Liver (tissue), 9 donors: ENCODE measurements around the gene GABBR2. TPM values are rescaled to one million over a fixed set of nuclear protein-coding genes. Genes with fewer than 3 reads are reported as not detected.

Experiments
- DNase-seq: peaks from one replicate; pipeline ENCODE4 v3.0.0-alpha.2; 2017; ENCODE audit warnings: low spot score
- H3K27ac ChIP-seq, 2 donors: one replicate each; pipeline ENCODE4 v1.7.0; 2013; ENCODE audit warnings: inconsistent platforms in 2 of 2, low read length in 2 of 2, control low read depth in 1 of 2, low read depth in 1 of 2, mild to moderate bottlenecking in 1 of 2
- H3K27me3 ChIP-seq, 4 donors: one replicate each; pipeline versions ENCODE4 v1.6.1 to v1.7.0; 2013; ENCODE audit warnings: low read length in 3 of 4, inconsistent platforms in 1 of 4, mild to moderate bottlenecking in 1 of 4, moderate library complexity in 1 of 4; ENCODE audit not compliant: control insufficient read depth in 4 of 4, insufficient read depth in 4 of 4
- H3K36me3 ChIP-seq, 4 donors: one replicate each; pipeline versions ENCODE4 v1.6.1 to v1.7.0; 2013; ENCODE audit warnings: low read length in 3 of 4, mild to moderate bottlenecking in 3 of 4, low read depth in 1 of 4, moderate library complexity in 1 of 4; ENCODE audit not compliant: control insufficient read depth in 4 of 4, insufficient read depth in 3 of 4
- H3K4me1 ChIP-seq, 4 donors: one replicate each; pipeline versions ENCODE4 v1.6.1 to v1.7.0; 2013; ENCODE audit warnings: low read length in 3 of 4, mild to moderate bottlenecking in 3 of 4, moderate library complexity in 1 of 4; ENCODE audit not compliant: control insufficient read depth in 4 of 4, insufficient read depth in 4 of 4
- H3K4me3 ChIP-seq, 3 donors: one replicate each; pipeline versions ENCODE4 v1.6.1 to v1.7.0; 2013; ENCODE audit warnings: low read length in 3 of 3, control low read depth in 1 of 3, low read depth in 1 of 3, mild to moderate bottlenecking in 1 of 3
- H3K9ac ChIP-seq, 2 donors: one replicate each; pipeline ENCODE4 v1.7.0; 2013; ENCODE audit warnings: low read length in 2 of 2, mild to moderate bottlenecking in 2 of 2, moderate library complexity in 2 of 2, control low read depth in 1 of 2, low read depth in 1 of 2
- H3K9me3 ChIP-seq, 4 donors: one replicate each; pipeline versions ENCODE4 v1.6.1 to v1.7.0; 2013; ENCODE audit warnings: low read length in 3 of 4; ENCODE audit not compliant: control insufficient read depth in 4 of 4
- ATF3 ChIP-seq: IDR thresholded peaks from 2 replicates; pipeline ENCODE4 v1.6.1; 2016; ENCODE audit warnings: antibody characterized with exemption
- EGR1 ChIP-seq, 2 donors: IDR thresholded peaks; 2 replicates each; pipeline ENCODE4 v1.6.1; 2016 to 2018; ENCODE audit warnings: antibody characterized with exemption in 2 of 2, low read depth in 2 of 2
- FOXA1 ChIP-seq: IDR thresholded peaks from 2 replicates; pipeline ENCODE4 v1.6.1; 2016; ENCODE audit warnings: antibody characterized with exemption
- FOXA2 ChIP-seq: IDR thresholded peaks from 2 replicates; pipeline ENCODE4 v1.6.1; 2016; ENCODE audit warnings: antibody characterized with exemption
- GABPA ChIP-seq, 2 donors: IDR thresholded peaks in 1 of 2; conservative IDR thresholded peaks in 1 of 2; 2 replicates each; pipeline ENCODE4 v1.6.1; 2016; ENCODE audit warnings: antibody characterized with exemption in 2 of 2, mild to moderate bottlenecking in 1 of 2, moderate library complexity in 1 of 2
- HNF4A ChIP-seq, 2 donors: conservative IDR thresholded peaks; 2 replicates each; pipeline ENCODE4 v1.6.1; 2016; ENCODE audit warnings: antibody characterized with exemption in 2 of 2, mild to moderate bottlenecking in 2 of 2
- JUND ChIP-seq, 2 donors: IDR thresholded peaks; 2 replicates each; pipeline ENCODE4 v1.6.1; 2016; ENCODE audit warnings: antibody characterized with exemption in 2 of 2
- NR2F2 ChIP-seq: IDR thresholded peaks from 2 replicates; pipeline ENCODE4 v1.6.1; 2016; ENCODE audit warnings: antibody characterized with exemption
- RAD21 ChIP-seq, 2 donors: IDR thresholded peaks; 2 replicates each; pipeline ENCODE4 v1.6.1; 2016; ENCODE audit warnings: antibody characterized with exemption in 2 of 2, mild to moderate bottlenecking in 2 of 2
- RXRA ChIP-seq, 2 donors: IDR thresholded peaks; 2 replicates each; pipeline ENCODE4 v1.6.1; 2017 to 2018; ENCODE audit warnings: antibody characterized with exemption in 2 of 2, mild to moderate bottlenecking in 1 of 2
- SP1 ChIP-seq: IDR thresholded peaks from 2 replicates; pipeline ENCODE4 v1.6.1; 2018; ENCODE audit warnings: antibody characterized with exemption, mild to moderate bottlenecking
- TAF1 ChIP-seq: conservative IDR thresholded peaks from 2 replicates; pipeline ENCODE4 v1.6.1; 2016; ENCODE audit warnings: antibody characterized with exemption, mild to moderate bottlenecking
- YY1 ChIP-seq: IDR thresholded peaks from 2 replicates; pipeline ENCODE4 v1.6.1; 2016; ENCODE audit warnings: antibody characterized with exemption, mild to moderate bottlenecking
- ZBTB33 ChIP-seq: IDR thresholded peaks from 2 replicates; pipeline ENCODE4 v1.6.1; 2016; ENCODE audit warnings: antibody characterized with exemption
- WGBS: extraction: QIAGEN DNeasy Blood & Tissue Kit; methylation state at CpG from one replicate; pipeline ENCODE4 v1.1.7; 2013; 5-methylcytosine and 5-hydroxymethylcytosine counted together
- polyA plus RNA-seq, 2 donors: library from polyadenylated mRNA; stranded (reverse) in 1 of 2; unstranded in 1 of 2; fragments of 200-250 nt in 1 of 2; fragments of >200 nt in 1 of 2; fragmentation: Nextera tagmentation in 1 of 2; extraction: Ambion mirVana in 1 of 2; gene quantifications; one replicate each; pipeline versions ENCODE4 v1.2.1 to v1.2.3, GENCODE V29; 2013 to 2015
- total RNA-seq, 2 donors: library from RNA; depleted of rRNA; stranded (reverse); fragments of >200 nt; gene quantifications; one replicate each; pipeline ENCODE4 v1.2.3, GENCODE V29; 2014
- TF ChIP-seq, protein P1 (sequence below): IDR thresholded peaks from 2 replicates; pipeline ENCODE4 v1.6.1; 2016; ENCODE audit warnings: antibody characterized with exemption, mild to moderate bottlenecking
- TF ChIP-seq, protein P2 (sequence below): fragments of 150-350 bp; IDR thresholded peaks from 2 replicates; pipeline ENCODE4 v1.5.1; 2017; ENCODE audit warnings: improper control_type of control experiment, low read depth, low read length; ENCODE audit not compliant: missing input control
- donor health status: healthy.
- donor health status: healthy.
- donor health status: healthy.
- donor health status: healthy.
- donor health status: healthy.

Gene GABBR2
- total and polyA plus RNA-seq, 4 donors = 0.03 to 0.23 (median 0.08) TPM; not detected in 1

DNA sequence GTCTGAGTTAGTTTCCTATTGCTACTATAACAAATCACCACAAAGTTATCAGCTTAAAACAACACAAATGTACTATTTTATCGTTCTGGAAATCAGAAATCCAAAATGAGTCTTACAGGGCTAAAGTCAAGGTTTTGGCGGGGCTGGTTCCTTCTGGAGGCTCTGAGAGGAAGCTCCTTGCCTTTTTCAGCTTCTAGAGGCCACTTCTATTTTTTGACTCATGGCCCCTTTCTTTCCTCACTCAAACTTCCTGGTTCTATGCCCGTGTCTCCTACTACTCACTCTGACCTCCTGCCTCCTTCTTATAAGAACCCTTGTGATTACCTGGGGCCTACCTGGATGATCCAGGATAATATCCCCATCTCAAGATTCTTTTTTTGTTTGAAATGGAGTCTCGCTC, 48.2 kb downstream of the GABBR2 start (continued):
- no peak for TF ChIP-seq NR2F2
- no peak for TF ChIP-seq JUND (IDR thresholded peaks at IDR 0.05)
- TF ChIP-seq, protein P1, sequence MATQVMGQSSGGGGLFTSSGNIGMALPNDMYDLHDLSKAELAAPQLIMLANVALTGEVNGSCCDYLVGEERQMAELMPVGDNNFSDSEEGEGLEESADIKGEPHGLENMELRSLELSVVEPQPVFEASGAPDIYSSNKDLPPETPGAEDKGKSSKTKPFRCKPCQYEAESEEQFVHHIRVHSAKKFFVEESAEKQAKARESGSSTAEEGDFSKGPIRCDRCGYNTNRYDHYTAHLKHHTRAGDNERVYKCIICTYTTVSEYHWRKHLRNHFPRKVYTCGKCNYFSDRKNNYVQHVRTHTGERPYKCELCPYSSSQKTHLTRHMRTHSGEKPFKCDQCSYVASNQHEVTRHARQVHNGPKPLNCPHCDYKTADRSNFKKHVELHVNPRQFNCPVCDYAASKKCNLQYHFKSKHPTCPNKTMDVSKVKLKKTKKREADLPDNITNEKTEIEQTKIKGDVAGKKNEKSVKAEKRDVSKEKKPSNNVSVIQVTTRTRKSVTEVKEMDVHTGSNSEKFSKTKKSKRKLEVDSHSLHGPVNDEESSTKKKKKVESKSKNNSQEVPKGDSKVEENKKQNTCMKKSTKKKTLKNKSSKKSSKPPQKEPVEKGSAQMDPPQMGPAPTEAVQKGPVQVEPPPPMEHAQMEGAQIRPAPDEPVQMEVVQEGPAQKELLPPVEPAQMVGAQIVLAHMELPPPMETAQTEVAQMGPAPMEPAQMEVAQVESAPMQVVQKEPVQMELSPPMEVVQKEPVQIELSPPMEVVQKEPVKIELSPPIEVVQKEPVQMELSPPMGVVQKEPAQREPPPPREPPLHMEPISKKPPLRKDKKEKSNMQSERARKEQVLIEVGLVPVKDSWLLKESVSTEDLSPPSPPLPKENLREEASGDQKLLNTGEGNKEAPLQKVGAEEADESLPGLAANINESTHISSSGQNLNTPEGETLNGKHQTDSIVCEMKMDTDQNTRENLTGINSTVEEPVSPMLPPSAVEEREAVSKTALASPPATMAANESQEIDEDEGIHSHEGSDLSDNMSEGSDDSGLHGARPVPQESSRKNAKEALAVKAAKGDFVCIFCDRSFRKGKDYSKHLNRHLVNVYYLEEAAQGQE = no peak
- no peak for TF ChIP-seq GABPA (IDR thresholded peaks at IDR 0.05 in 1 of 2, conservative IDR thresholded peaks at IDR 0.05 in 1 of 2)
- no peak for TF ChIP-seq FOXA1

DNA sequence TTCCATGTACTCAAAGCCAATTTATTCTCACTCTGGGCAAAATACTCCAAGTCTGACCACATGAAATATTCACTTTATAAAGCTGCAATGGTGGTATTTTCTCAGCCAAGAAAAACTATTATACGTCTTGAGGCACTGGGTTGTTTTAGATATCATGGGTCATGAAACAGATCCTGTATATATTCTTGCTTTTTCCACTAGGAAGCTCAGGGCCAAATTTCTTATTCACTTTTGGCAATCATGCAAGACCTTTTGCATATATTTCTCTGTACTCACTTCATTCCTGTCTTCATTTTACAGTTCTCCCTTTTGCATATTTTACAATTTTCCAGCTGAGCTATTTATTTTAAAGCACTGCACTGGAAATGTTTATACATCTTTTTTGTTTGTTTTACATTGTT, 49.8 kb downstream of the GABBR2 start:
- TF ChIP-seq ATF3 (no peak), SP1 (no peak), YY1 (no peak), RAD21 (IDR thresholded peaks at IDR 0.05) (no peak), ZBTB33 (no peak), GABPA (IDR thresholded peaks at IDR 0.05 in 1 of 2, conservative IDR thresholded peaks at IDR 0.05 in 1 of 2) (no peak), FOXA2 (no peak), TAF1 (no peak), RXRA (IDR thresholded peaks at IDR 0.05) (no peak), FOXA1 (no peak), JUND (IDR thresholded peaks at IDR 0.05) (no peak), EGR1 (IDR thresholded peaks at IDR 0.05; ENCODE audit: low read depth in 2 of 2) (no peak), HNF4A (conservative IDR thresholded peaks at IDR 0.05) (no peak)
- TF ChIP-seq, protein P1 = no peak
- TF ChIP-seq, protein P2, sequence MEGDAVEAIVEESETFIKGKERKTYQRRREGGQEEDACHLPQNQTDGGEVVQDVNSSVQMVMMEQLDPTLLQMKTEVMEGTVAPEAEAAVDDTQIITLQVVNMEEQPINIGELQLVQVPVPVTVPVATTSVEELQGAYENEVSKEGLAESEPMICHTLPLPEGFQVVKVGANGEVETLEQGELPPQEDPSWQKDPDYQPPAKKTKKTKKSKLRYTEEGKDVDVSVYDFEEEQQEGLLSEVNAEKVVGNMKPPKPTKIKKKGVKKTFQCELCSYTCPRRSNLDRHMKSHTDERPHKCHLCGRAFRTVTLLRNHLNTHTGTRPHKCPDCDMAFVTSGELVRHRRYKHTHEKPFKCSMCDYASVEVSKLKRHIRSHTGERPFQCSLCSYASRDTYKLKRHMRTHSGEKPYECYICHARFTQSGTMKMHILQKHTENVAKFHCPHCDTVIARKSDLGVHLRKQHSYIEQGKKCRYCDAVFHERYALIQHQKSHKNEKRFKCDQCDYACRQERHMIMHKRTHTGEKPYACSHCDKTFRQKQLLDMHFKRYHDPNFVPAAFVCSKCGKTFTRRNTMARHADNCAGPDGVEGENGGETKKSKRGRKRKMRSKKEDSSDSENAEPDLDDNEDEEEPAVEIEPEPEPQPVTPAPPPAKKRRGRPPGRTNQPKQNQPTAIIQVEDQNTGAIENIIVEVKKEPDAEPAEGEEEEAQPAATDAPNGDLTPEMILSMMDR = no peak
- DNase-seq = no peak
- 77% methylated on average over 1 of the region's 1 CpG for WGBS

More for the DNA sequence above, 49.8 kb downstream of the GABBR2 start:
- H3K4me1 ChIP-seq = no peaks in the 10 kb centered on the region
- H3K36me3 ChIP-seq = no peaks in the 10 kb centered on the region
- no peak overlapping the region for H3K9ac ChIP-seq
- H3K27me3 ChIP-seq = no peaks in the 10 kb centered on the region
- H3K4me3 ChIP-seq = no peak overlapping the region
- H3K9me3 ChIP-seq = no peaks in the 10 kb centered on the region
- H3K27ac ChIP-seq = no peak overlapping the region
